Stimulated activated CD8-positive, alpha-beta memory T cell treated with anti-CD3 and anti-CD28 coated beads, Interleukin-7, amount 100 ng/mL, for 1 hour (primary cell): ENCODE data around the gene PARVB.

ENCODE experiments used
- DNase-seq, 2 donors: peaks; one replicate each; pipeline ENCODE4 v3.0.0-alpha.2; 2020; ENCODE audit warnings: low read depth in 2 of 2

Gene PARVB

GRCh38 chr22:44199866-44200265 lies 175.8 kb downstream of the PARVB start:
- DNase-seq: no peak

GRCh38 chr22:44200451-44200850 lies 176.3 kb downstream of the PARVB start:
- DNase-seq: no peak

DNA sequence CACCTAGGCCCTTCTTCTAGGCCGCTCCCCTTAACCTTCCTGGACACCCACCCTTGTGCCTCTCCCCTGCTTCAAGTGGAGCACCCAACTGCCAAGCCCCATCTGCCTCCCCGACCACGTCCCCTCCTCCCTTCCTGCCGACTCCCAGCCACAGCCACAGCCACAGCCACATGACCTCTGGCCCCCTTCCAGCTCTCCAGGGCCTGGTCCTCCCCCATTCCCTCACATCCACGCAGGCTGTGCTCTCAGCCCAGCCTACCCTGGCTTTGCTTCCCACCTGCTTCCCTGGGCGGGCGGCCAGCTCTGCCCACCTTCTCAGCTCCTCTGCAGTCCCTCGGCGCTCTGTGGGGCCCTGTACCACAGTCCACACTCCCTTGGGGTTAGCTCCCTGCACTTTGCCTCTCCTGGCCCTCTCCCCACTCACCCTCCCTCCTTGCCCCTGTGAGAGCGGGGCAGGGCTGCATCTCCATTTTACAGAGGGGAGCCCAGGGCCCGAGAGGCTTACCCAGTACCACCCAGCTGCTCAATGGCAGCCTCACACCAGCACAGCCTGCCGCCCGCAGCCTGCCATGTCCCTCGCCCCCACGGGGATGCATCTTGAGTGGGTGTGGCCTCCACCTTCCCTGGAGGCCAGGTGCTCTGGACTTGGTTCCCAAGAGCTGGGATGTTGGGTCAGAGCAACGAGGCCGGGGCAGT lies 176.9 kb downstream of the PARVB start:
- DNase-seq: no peak

DNA sequence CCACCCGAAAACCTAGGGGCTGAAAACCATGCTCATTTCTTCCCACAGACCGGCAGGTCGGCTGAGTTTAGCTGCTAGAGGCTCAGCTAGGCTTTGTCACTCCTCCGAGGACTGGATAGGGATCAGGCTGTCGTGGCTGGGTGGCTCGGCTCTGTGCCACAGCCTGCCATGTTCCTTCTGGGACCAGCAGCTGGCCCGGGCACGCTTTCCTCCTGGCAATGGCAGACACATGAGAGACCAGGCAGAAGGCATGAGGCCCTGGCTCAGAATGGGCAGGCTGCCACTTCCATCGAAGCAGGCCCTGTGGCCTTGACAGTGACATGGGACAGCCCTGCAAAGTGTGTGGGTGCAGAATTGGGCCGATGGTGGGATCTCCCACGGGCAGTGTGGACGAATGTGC lies 177.6 kb downstream of the PARVB start:
- DNase-seq: no peak

GRCh38 chr22:44202261-44202789 lies 178.2 kb downstream of the PARVB start:
- DNase-seq: no peak

DNA sequence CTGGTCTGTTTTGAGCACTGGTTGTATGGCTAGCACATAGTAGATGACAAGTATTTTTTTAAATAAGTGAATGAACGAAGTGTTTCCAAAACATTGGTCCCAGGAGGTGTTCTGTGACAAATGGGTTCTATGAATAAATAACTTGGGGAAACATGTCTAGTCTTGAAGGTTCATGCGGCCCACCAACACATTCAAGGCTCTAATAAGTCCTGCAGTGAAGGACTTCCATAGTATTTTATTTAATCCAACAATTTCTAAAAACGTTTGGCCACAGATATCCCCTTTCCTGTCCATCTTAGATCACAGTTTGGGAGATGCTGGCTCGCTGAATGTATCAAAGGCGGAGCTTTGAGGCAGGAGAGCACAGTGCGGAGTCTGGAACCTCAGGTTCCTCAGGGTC lies 179.1 kb downstream of the PARVB start:
- no peak for DNase-seq

GRCh38 chr22:44204739-44205515 lies 180.8 kb downstream of the PARVB start:
- no peak for DNase-seq

DNA sequence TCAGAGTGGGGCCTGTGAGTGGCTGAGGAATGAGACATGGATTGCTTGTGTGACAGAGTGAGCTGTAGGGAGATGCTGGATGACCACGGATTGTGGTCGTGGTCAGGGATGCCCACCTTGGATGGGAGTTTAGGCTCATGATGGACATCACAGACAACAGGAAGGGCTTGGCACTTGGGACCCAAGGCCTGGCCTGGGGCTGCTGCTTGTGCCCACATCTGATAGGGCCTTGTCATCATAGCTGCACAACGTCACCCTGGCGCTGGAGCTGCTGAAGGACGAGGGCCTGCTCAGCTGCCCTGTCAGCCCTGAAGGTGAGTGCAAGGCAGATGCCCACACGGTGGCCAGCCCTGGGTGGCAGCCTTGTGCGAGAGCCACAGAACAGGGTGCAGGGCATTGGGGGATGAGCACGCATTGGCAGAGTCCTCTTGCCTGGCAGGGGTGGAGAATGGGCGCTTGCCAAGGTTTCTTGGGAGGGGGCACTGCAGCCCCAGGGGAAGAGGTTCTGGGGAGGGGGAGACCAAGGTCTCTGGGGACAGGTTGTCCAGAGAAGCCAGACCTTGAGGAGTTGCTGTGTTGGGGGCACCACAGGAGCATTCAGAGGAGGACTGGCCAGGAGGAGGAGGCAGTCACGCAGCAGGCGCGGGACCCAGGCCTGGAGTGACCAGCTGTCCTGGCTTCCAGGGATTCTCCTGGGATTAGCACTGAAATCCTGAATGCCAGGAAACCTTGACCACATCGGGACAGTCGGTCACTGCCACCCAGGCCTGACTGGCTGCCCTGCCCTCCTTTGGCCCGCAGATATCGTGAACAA lies 181.6 kb downstream of the PARVB start:
- no peak for DNase-seq

GRCh38 chr22:44206330-44206645 lies 182.2 kb downstream of the PARVB start:
- no peak for DNase-seq

- DNase-seq: no peak
Observed at GRCh38 chr22:44206696-44207095, 182.6 kb downstream of the PARVB start.

DNA sequence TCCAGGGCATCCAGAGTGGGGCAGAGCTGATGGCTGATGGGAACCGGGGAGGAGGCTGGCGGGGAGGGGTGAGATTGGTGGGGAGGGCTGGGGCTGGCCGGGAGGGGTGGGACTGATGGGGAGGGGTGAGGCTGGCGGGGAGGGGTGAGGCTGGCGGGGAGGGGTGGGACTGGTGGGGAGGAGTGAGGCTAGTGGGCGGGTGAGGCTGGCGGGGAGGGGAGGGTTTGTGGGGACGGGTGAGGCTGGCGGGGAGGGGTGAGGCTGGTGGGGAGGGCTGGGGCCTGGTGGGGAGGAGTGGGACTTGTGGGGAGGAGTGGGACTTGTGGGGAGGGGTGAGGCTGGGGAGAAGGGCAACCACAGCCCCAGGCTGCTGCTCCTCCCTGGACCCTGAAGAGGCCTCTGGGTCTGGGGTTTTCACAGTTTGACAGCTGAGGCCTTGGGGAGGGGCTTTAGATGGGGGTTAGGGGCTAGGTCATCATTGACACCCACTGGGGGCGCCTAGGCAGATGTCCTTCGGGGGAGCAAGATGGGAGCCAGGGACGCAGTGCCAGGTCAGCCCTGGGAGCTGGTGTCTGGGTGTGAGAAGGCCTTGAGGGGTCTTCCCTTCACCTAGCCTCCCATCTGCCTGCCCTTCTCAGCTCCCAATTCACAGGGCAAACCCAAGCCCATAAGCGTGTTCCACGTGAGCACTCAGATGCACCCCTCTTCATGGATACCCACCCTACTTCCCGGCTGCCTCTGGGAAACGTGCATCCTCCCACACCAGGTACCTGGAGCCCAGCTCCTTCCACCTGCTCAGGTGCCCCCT lies 183.3 kb downstream of the PARVB start:
- DNase-seq: no peak

GRCh38 chr22:44207981-44208317 lies 183.8 kb downstream of the PARVB start:
- DNase-seq: no peak

DNA sequence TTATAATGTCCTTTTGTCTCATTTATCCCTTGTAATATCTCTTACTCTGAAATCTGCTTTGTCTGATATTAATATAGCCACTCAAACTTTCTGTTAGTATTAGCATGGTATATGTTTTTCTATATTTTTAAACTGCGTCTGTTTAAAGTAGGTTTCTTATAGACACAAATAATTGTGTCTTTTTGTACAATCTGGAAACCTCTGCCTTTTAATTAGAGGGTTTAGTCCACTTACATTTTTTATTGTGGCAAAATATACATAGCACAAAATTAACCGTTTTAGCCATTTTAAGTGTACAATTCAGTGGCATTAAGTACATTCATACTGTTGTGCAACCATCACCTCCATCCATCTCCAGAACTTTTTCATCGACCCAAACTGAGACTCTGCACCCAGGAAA lies 185.2 kb downstream of the PARVB start:
- no peak for DNase-seq

DNA sequence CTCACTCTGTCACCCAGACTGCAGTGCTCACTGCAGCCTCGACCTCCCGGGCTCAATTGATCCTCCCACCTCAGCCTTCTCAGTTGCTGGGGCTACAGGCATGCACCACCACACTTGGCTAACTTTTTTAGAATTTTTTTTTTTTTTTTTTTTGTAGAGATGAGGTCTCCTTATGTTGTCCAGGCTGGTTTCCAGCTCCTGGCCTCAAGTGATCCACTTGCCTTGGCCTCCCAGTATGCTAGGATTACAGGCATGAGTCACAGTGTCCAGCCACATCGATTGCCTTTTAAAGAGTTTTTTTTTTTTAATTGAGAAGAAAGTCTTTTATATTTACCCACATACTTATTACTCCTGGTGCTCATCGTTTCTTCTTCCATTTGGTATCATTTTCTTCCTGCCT lies 186.6 kb downstream of the PARVB start:
- DNase-seq: no peak

DNA sequence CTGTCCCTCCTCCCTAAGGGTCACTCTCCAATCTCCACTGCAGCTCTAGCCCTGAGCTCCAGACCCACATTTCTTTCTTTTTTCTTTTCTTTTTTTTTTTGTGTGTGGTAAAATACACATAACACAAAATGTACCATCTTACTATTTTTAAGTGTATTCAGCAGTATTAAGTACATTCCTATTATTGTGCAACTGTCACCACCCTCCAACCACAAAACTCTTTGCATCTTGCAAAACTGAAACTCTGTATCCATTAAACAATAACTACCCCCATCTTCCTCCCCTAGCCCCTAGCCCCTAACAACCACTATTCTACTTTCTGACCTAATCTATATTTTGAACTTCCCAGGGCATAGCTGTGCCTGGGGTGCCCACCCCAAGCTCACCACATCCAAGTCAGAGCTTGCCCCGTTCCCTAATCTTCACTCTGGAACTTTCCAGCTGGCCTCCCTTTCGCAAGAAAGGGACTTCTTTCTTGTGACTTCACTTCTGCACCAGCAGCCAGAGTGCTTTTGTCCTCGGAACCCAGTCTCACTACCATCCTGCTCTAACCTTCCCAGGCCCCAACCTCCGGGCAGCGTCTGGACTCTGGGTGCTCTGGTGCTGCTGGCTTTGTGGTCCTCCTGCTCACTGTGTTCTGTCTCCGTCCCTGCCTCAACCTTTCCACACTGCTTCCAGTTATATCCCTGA lies 187.3 kb downstream of the PARVB start:
- no peak for DNase-seq

- DNase-seq: no peak
Observed at GRCh38 chr22:44211946-44212930, 188.1 kb downstream of the PARVB start.

- no peak for DNase-seq
Observed at GRCh38 chr22:44212936-44213335, 188.8 kb downstream of the PARVB start.

- DNase-seq: no peak
Observed at GRCh38 chr22:44213489-44214043, 189.5 kb downstream of the PARVB start.

- no peak for DNase-seq
Observed at GRCh38 chr22:44214187-44214586, 190.1 kb downstream of the PARVB start.

DNA sequence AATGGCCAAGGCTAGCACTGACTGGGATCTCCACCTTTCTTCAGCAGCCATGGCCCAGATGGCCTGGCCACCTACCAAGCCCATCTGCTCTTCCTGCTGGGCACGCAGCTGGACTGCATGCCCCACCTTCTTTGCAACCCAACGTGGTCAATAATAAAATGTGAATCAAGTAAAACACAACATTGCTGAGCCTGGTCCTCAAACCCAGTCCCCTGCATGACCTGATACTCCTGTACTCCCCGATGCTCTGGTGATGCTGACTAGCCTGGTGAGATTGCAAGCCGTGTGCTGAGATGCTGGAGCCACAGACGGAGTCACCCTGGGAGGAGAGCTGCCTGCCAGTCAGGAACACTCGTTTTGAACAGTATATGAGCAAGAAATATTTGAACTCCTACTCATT lies 190.7 kb downstream of the PARVB start:
- no peak for DNase-seq
